Measurements from ENCODE around the gene ZSWIM9.
"Not testable (repeated sequence)": the region's sequence is repeated elsewhere in the genome, so short reads cannot be mapped to it uniquely, and the experiment has no call there.

ZSWIM9 gene

DNA sequence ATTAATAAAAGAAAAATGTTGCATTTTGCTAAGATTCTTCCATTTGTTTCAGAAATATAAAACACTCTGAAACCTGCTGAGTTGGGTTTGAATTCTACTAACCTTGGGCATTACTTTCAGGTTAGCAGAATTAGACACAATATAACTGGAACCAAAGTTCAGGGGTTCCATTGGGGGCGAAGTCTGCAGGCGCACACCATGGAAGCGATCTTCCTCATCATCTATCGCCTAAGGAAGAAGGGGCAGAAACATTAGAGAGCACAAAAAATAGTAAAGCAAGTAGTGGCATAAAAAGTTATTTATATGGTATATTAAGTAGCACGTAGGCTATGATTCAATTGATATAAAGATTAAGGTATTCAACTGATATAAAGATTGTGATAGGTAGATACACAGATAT, 51.1 kb downstream of the ZSWIM9 start:
- DNase-seq, result no peak

DNA sequence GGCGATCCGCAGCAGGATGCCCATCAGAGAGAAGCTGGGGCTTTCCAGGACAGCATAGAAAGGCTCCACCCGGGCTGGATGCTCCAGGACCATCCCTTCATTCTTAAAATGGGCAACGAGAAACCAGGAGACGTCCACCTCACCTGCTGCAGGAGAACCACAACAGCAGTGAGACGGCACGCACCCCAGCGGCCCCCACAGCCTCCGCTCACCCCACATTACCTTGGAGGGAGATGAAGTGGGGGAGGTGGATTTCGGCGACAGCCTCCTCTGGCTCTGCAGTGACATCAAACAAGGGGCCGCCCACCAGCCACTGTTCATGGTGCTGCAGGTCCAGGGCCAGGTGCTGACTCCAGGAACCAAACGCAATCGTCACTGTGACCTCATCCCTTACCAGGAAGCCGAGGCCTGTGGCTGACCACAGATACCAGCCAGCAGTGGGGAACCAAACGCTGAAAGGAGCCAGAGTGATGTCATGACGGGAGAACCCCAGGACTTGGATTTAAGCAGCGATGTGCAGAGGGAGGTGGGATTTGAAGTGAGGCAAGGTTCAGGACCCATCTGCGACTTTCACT, 60.2 kb downstream of the ZSWIM9 start:
- DNase-seq, result peak; percentile 36

DNA sequence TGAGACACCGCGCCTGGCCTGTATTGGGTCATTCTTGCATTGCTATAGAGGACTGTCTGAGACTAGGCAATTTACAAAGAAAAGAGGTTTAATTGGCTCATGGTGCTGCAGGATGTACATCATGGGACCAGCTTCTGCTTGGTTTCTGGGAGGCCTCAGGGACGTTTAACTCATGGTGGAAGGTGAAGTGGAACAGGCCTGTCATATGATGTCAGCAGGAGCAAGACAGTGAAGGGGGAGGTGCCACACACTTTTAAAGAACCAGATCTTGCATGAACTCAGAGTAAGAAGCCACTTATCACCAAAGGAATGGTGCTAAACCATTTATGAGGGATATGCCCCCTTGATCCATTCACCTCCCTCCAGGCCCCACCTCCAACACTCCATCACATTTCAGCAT, 66.6 kb downstream of the ZSWIM9 start:
- DNase-seq, result no peak

DNA sequence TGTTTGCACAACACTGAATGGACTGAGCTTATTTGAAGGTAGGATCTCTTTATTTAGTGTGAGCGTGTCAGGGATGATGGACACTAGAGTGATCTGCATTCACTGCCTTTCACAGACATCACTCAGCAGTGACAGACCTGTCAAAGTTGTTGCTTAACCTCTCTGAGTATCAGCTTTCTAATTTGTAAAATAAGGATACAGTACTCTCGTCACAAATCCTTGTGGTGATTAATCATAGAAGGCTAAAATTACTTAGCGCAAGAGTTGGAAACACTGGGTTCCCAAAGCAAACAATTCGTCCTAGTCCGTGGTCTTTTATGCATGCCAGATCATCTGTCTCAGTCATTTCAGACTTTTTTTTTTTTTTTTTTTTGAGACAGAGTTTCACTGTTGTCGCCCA, 68.6 kb downstream of the ZSWIM9 start:
- DNase-seq, result no peak

DNA sequence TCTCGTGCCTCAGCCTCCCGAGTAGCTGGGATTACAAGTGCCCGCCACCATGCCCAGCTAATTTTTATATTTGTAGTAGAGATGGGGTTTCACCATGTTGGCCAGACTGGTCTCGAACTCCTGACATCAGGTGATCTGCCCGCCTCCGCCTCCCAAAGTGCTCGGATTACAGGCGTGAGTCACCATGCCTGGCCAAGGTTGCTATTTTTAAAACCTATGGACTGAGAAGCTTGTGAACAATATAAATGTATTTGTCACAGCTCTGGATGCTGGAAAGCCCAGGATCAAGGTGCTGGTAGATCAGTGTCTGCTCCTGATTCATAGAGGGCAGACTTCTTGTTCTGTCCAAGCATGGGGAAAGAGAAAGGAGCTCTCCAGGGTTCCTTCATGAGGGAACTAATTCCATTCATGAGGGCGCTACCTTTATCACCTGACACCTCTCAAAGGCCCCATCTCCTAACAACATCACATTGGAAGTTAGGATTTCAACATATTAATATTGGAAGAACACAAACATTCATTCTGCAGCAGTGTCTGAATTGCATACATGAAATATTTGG, 69.2 kb downstream of the ZSWIM9 start:
- no peak for DNase-seq

DNA sequence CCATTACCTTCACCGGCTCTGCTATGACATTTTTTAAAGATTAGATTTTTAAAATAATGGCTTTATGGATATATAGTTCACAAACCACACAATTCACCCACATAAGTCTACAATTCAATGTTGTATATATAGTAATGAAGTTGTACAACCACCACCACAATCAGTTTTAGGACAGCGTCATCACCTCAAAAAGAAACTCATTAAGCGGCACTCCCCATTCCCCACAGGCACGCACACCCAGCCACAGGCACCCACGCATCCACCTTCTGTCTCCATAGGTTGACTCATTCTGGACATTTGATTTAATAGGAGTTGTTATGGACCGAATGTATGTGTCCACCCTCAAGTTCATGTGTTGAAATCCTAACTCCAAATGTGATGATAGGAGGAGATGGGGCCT, 71.3 kb downstream of the ZSWIM9 start:
- not testable (repeated sequence) for DNase-seq

DNA sequence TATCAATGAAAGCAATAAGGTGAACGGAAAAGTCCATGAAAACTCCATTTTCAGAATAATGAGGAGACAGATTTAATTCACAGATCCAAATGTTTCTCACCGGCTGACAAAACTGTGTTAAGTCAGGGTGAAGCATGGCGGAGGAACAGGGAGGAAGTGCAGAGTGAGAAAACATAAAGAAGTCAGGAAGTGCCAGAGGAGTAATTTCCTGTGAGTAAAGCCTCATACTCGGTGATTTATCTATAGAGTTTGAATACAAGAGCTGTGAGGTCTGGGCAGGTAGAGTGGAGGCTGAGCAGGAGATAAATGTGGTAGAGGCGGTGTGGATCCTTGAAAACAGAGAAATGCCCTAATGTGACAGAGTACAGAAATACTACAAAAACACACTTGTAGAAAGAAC, 73.8 kb downstream of the ZSWIM9 start:
- DNase-seq, result peak; percentile 46

DNA sequence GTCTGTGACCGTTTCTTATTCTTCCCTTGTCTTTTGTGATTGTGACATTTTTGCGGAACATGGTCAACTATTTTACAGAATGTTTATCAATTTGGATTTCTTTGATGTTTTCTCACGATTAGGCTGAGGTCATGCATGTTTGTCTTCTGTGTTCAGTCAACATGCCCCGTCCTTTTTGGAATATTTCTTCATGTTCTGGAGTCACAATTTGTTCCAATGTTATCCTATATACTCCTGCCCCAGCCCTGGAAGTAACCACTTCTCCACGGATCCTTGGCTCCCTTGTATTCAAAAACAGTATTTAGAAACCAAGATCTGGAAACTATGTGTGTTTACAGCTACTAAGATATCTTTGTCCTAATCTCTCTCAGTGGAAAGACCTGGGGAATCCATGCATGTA, 75.6 kb downstream of the ZSWIM9 start:
- DNase-seq, result no peak

DNA sequence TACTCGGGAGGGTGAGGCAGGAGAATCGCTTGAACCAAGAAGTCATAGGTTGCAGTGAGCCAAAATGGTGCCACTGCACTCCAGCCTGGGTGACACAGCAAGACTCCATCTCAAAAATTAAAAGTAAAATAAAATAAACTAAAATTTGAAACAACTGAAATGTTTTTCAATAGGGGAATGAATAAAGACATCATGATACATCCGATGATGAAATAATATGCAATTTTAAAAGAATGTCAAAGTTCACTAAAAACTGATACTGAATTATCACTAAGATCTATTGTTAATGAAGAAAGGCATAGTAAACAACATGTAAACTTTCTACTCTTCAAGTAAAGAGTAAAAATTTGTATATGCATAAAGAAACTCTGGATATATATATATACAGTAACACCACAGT, 76.7 kb downstream of the ZSWIM9 start:
- no peak for DNase-seq
